ENCODE data around the gene GRB2. TPM values are rescaled to one million over a fixed set of nuclear protein-coding genes. Genes with fewer than 3 reads are reported as not detected.
A peak's percentile ranks its signal among the peaks of the same experiment; 100 is the strongest.

GRB2 gene
- total and polyA plus RNA-seq, 2 experiments from 2014 or later = 89.0 to 112 TPM

DNA sequence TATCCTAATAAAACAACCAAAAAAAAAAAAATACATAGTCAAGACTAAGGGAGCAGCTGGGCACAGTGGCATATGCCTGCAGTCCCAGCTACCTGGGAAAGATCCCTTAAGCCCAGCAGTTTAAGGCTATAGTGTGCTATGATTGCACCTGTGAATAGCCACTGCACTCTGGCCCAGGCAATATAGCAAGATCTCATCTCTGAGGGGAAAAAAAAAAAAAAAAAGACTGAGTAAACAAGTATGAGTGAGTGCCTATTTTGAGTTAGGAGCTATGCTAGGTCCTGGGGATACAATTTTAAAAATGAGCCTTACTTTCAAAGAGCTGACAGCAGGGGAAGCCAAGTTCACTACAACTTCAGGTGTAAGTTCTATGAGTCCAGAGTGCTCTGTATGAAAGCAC, 55.4 kb downstream of the GRB2 start:
- H3K79me2 ChIP-seq (replicated peaks; ENCODE audit: insufficient read depth) = peaks cover 77% of the 10 kb centered on the region
- H4K20me1 ChIP-seq (replicated peaks; ENCODE audit: insufficient read depth) = no peaks in the 10 kb centered on the region; the same call in 1 of the 2 replicates

More for the DNA sequence above, 55.4 kb downstream of the GRB2 start:
- Mint-ChIP-seq H3K36me3 (ENCODE audit: low read depth) (peaks cover 7% of the 10 kb centered on the region), H3K4me3 (no peak overlapping the region), H3K27me3 (ENCODE audit: insufficient read depth, low read depth, poor library complexity) (peaks cover 5% of the 10 kb centered on the region), H3K9me3 (peaks cover 4% of the 10 kb centered on the region), H3K4me1 (peaks cover 53% of the 10 kb centered on the region), H3K27ac (0 out of 2 replicates have a peak overlapping the region, but pooled peaks have one; percentile 51)
- Histone ChIP-seq H2AFZ (no peak overlapping the region), H3K27ac (ENCODE audit: low read depth) (peak overlapping the region; percentile 52; the same call in 1 of the 2 replicates), H3K9me2 (ENCODE audit: insufficient read depth) (no peaks in the 10 kb centered on the region), H3K4me2 (no peak overlapping the region), H3F3A (replicated peaks; ENCODE audit: low read depth) (peaks cover 13% of the 10 kb centered on the region), H3K4me1 (ENCODE audit: insufficient read depth) (peaks cover 55% of the 10 kb centered on the region), H3K36me3 (ENCODE audit: insufficient read depth) (no peaks in the 10 kb centered on the region), H3K4me3 (no peak overlapping the region), H3K27me3 (ENCODE audit: insufficient read depth) (no peaks in the 10 kb centered on the region)
- ATAC-seq (no peak), DNase-seq (ENCODE audit: low spot score) (no peak)
- TF ChIP-seq, protein P1, sequence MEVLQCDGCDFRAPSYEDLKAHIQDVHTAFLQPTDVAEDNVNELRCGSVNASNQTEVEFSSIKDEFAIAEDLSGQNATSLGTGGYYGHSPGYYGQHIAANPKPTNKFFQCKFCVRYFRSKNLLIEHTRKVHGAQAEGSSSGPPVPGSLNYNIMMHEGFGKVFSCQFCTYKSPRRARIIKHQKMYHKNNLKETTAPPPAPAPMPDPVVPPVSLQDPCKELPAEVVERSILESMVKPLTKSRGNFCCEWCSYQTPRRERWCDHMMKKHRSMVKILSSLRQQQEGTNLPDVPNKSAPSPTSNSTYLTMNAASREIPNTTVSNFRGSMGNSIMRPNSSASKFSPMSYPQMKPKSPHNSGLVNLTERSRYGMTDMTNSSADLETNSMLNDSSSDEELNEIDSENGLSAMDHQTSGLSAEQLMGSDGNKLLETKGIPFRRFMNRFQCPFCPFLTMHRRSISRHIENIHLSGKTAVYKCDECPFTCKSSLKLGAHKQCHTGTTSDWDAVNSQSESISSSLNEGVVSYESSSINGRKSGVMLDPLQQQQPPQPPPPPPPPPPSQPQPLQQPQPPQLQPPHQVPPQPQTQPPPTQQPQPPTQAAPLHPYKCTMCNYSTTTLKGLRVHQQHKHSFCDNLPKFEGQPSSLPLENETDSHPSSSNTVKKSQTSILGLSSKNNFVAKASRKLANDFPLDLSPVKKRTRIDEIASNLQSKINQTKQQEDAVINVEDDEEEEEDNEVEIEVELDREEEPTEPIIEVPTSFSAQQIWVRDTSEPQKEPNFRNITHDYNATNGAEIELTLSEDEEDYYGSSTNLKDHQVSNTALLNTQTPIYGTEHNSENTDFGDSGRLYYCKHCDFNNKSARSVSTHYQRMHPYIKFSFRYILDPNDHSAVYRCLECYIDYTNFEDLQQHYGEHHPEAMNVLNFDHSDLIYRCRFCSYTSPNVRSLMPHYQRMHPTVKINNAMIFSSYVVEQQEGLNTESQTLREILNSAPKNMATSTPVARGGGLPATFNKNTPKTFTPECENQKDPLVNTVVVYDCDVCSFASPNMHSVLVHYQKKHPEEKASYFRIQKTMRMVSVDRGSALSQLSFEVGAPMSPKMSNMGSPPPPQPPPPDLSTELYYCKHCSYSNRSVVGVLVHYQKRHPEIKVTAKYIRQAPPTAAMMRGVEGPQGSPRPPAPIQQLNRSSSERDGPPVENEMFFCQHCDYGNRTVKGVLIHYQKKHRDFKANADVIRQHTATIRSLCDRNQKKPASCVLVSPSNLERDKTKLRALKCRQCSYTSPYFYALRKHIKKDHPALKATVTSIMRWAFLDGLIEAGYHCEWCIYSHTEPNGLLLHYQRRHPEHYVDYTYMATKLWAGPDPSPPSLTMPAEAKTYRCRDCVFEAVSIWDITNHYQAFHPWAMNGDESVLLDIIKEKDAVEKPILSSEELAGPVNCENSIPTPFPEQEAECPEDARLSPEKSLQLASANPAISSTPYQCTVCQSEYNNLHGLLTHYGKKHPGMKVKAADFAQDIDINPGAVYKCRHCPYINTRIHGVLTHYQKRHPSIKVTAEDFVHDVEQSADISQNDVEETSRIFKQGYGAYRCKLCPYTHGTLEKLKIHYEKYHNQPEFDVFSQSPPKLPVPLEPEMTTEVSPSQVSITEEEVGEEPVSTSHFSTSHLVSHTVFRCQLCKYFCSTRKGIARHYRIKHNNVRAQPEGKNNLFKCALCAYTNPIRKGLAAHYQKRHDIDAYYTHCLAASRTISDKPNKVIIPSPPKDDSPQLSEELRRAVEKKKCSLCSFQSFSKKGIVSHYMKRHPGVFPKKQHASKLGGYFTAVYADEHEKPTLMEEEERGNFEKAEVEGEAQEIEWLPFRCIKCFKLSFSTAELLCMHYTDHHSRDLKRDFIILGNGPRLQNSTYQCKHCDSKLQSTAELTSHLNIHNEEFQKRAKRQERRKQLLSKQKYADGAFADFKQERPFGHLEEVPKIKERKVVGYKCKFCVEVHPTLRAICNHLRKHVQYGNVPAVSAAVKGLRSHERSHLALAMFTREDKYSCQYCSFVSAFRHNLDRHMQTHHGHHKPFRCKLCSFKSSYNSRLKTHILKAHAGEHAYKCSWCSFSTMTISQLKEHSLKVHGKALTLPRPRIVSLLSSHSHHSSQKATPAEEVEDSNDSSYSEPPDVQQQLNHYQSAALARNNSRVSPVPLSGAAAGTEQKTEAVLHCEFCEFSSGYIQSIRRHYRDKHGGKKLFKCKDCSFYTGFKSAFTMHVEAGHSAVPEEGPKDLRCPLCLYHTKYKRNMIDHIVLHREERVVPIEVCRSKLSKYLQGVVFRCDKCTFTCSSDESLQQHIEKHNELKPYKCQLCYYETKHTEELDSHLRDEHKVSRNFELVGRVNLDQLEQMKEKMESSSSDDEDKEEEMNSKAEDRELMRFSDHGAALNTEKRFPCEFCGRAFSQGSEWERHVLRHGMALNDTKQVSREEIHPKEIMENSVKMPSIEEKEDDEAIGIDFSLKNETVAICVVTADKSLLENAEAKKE (CRISPR knock-in tag; IDR thresholded peaks at IDR 0.05) = no peak
- no peak for TF ChIP-seq NANOG (IDR thresholded peaks at IDR 0.05; ENCODE audit: borderline replicate concordance)
- no peak for TF ChIP-seq EZH2phosphoT487 (IDR thresholded peaks at IDR 0.05; ENCODE audit: unreplicated experiment)
- TF ChIP-seq ZNF114 (CRISPR knock-in tag; IDR thresholded peaks at IDR 0.05) = no peak
- TF ChIP-seq JUNB (IDR thresholded peaks at IDR 0.05; ENCODE audit: unreplicated experiment) = no peak
- TF ChIP-seq, protein P2, sequence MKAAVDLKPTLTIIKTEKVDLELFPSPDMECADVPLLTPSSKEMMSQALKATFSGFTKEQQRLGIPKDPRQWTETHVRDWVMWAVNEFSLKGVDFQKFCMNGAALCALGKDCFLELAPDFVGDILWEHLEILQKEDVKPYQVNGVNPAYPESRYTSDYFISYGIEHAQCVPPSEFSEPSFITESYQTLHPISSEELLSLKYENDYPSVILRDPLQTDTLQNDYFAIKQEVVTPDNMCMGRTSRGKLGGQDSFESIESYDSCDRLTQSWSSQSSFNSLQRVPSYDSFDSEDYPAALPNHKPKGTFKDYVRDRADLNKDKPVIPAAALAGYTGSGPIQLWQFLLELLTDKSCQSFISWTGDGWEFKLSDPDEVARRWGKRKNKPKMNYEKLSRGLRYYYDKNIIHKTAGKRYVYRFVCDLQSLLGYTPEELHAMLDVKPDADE (IDR thresholded peaks at IDR 0.05) = no peak
- TF ChIP-seq EZH2 (IDR thresholded peaks at IDR 0.05; ENCODE audit: low read depth, unreplicated experiment) = no peak
- TF ChIP-seq STAT1 (IDR thresholded peaks at IDR 0.05; ENCODE audit: unreplicated experiment) = no peak
- TF ChIP-seq, protein P3, sequence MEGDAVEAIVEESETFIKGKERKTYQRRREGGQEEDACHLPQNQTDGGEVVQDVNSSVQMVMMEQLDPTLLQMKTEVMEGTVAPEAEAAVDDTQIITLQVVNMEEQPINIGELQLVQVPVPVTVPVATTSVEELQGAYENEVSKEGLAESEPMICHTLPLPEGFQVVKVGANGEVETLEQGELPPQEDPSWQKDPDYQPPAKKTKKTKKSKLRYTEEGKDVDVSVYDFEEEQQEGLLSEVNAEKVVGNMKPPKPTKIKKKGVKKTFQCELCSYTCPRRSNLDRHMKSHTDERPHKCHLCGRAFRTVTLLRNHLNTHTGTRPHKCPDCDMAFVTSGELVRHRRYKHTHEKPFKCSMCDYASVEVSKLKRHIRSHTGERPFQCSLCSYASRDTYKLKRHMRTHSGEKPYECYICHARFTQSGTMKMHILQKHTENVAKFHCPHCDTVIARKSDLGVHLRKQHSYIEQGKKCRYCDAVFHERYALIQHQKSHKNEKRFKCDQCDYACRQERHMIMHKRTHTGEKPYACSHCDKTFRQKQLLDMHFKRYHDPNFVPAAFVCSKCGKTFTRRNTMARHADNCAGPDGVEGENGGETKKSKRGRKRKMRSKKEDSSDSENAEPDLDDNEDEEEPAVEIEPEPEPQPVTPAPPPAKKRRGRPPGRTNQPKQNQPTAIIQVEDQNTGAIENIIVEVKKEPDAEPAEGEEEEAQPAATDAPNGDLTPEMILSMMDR (conservative IDR thresholded peaks at IDR 0.05; ENCODE audit: low read depth in 2 of 2) = no peak
- no peak for TF ChIP-seq CREB1 (CRISPR knock-in tag; IDR thresholded peaks at IDR 0.05; ENCODE audit: low read depth)
- TF ChIP-seq, protein P4, sequence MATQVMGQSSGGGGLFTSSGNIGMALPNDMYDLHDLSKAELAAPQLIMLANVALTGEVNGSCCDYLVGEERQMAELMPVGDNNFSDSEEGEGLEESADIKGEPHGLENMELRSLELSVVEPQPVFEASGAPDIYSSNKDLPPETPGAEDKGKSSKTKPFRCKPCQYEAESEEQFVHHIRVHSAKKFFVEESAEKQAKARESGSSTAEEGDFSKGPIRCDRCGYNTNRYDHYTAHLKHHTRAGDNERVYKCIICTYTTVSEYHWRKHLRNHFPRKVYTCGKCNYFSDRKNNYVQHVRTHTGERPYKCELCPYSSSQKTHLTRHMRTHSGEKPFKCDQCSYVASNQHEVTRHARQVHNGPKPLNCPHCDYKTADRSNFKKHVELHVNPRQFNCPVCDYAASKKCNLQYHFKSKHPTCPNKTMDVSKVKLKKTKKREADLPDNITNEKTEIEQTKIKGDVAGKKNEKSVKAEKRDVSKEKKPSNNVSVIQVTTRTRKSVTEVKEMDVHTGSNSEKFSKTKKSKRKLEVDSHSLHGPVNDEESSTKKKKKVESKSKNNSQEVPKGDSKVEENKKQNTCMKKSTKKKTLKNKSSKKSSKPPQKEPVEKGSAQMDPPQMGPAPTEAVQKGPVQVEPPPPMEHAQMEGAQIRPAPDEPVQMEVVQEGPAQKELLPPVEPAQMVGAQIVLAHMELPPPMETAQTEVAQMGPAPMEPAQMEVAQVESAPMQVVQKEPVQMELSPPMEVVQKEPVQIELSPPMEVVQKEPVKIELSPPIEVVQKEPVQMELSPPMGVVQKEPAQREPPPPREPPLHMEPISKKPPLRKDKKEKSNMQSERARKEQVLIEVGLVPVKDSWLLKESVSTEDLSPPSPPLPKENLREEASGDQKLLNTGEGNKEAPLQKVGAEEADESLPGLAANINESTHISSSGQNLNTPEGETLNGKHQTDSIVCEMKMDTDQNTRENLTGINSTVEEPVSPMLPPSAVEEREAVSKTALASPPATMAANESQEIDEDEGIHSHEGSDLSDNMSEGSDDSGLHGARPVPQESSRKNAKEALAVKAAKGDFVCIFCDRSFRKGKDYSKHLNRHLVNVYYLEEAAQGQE (IDR thresholded peaks at IDR 0.05; ENCODE audit: unreplicated experiment) = no peak
- no peak for TF ChIP-seq ZNF331 (CRISPR knock-in tag; IDR thresholded peaks at IDR 0.05; ENCODE audit: low read depth)

Data from GM23338 (cell line).